GM18870 (cell line): Measurements from ENCODE around the gene DENND4C.
A peak's percentile ranks its signal among the peaks of the same experiment; 100 is the strongest.
"Not testable (repeated sequence)": the region's sequence is repeated elsewhere in the genome, so short reads cannot be mapped to it uniquely, and the experiment has no call there.

Experiments used
- ATAC-seq: cut with Tn5 transposase; IDR thresholded peaks from one replicate; pipeline ENCODE4 v1.9.1; 2021; ENCODE audit warnings: moderate library complexity; ENCODE audit not compliant: unreplicated experiment

The DENND4C gene

DNA sequence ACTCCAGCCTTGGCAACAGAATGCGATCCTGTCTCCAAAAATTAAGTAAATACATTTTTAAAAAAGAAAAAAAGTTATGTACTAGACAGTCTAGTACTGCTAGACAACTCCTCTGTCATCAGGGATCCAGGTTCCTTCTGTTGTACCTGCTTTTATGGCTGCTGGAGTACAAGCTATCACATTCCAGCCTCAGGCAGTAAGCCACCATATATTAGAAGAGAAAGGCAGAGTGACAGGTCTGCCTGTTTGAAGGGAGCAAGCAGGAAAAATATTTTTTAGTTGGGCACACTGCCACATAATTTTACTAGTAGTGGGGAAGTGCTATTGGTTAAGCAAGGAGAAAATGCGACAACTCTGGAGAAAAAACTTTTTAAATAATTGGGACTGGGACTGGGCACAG, 138.6 kb downstream of the DENND4C start:
- no peak for ATAC-seq

DNA sequence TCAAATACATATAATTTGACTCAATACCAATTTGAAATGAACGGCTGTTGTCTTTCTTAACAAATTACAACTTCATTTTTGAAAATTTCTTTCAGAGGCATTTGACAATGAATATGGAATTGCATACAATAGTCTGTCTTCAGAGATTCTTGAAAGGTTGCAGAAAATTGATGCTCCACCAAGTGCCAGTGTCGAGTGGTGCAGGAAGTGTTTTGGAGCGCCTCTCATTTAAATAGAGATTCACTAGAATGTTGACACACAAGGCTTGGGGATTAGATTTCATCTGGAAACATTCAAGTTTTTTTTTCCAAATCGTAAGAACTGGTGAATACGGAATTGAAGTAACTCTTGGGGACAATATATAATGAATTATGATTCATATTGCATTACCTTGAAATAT, 141.4 kb downstream of the DENND4C start:
- ATAC-seq = no peak

DNA sequence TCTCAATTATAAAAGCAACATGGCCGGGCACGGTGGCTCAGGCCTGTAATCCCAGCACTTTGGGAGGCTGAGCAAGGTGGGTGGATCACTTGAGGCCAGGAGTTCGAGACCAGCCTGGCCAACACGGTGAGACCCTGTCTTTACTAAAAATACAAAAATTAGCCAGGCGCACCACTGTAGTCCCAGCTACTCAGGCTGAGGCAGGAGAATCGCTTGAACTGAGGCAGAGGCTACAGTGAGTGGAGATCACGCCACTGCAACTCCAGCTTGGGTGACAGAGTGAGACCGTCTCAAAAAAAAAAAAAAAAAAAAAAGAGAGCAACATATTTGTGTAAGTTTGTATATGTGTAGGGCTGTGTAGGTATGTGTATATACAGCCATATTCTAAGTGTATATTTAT, 142.1 kb downstream of the DENND4C start:
- no peak for ATAC-seq

DNA sequence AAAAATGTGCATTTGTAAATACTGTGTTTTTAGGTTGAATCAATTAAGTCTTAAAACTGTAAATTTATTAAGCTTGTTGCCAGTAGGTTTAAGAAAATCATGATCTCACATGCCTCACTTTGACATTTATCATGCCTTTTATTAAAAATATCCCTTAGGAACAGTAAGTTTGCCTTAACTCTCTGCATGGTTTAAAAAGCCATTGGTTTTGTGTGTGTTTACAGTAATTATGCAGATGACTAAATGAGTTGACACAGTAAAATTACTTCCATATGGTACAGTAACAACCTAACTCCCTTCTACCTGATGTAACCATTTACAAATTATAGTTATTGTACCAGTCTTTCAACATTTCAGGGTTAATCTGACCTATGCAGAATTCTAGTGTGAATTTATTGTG, 143.0 kb downstream of the DENND4C start:
- no peak for ATAC-seq

DNA sequence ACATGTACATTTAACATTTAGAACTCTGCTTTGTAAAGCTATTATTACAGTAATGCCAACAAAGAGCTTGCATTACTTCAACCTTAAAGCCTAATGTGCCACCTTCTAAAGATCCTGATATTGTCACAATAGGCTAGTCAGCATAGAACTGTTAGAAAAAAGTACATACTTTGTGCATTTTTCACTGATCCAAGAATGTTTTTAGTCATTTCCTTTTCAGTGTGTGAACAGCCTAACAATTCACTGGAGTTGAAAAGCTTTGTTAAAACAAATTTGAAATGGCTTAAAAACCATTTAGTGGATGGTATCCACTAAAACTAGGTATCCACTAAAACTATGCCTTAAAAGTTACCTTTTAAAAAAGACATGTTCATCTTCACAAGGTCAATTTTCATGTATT, 145.0 kb downstream of the DENND4C start:
- ATAC-seq = no peak

DNA sequence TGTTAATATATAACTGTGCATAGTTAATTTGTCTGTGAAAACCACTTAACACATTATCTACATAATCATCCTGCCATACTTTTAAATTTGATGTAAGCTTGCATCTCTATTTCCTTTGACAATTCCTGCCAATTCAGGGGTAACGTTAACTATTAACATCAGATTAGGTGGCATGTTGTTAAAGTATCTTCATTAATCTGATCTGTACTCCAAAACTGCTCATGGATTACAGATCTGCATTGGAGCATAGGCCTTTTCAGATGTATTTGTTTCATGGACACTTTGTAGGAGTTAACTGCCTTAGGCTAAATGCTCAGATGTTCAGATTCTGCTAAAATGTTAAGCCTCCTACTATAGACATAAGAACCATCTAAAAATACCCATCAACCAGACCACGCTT, 146.4 kb downstream of the DENND4C start:
- ATAC-seq = no peak

DNA sequence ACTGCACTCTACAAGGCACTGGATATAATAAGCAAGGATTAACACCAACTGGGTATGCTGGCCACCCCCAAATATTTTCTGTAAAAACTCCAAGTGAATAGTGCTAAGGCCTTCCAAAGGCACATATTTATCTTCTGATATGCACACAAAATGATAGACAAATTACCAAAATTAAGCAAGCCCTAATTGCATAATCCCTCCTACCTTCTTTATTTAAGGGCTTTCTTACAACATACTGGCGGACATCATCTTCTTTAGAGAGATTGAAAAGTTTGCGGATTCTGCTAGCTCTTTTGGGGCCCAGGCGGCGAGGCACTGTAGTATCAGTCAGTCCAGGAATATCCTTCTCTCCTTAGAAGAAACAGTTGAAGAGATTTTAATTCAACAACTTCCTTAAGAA, 147.7 kb downstream of the DENND4C start:
- ATAC-seq = no peak

DNA sequence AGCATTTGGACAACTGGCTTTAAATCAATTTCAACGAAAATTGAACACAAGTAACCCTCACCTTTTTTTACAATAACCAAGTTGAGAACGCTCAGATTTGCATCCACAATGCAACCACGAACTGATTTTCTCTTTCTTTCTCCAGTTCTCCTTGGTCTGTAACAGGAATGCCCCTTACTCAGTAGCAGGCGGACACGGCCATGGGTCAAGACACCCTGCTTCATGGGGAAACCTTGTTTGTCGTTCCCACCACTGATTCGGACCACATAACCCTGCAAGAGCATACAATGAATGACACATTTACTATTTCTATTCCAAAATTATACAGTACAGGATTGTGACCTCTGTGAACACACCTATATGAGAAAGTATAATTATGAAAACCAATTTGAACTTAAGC, 148.2 kb downstream of the DENND4C start:
- ATAC-seq = no peak

DNA sequence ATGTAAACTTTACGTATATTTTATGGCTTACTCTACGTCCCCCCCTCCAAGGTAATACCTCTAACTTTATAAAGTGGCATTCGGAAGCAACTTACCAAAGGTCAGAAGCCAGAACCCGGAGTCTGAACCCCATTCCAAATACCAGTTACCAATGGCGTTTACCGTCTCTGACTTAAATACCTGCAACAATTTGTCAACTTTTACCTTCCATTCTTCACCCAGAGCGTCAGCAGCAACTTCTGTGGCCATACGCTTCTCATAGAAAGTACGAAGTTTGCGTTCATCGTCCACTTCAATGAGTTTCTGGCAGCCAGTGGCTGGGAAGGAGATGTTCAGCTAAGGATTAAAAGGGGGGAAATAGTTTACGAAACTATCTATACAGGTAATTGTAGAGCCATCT, 148.8 kb downstream of the DENND4C start:
- no peak for ATAC-seq

DNA sequence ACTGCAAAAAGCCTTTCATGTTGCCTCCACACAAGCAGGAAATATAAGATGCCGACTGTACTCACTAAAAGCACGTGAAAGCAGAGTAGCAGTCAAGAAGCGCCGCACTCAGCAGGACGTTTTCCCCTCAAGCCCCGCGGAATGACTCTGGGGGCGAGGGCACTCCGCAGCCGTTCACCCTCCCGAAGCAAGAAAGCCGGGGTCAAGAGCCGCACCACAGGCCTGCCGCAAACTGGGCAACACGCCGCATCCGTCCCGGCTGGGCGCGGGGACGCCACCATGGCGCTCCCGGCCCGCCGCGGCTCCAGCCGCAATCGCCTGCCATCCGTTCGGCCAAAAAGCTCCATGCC, 149.2 kb downstream of the DENND4C start:
- peak; percentile 12 for ATAC-seq

DNA sequence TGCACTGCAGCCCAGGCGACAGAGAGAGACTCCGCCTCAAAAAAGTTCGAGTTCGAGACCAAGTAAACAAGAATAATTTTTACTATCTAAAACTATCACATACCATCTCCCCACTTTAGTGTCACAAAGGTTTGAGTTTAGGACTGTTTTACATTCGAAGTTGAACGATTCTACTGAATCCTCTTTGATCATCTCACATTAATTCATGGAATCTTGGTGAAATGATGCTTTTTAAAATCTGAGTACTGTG, 150.3 kb downstream of the DENND4C start:
- ATAC-seq = no peak

DNA sequence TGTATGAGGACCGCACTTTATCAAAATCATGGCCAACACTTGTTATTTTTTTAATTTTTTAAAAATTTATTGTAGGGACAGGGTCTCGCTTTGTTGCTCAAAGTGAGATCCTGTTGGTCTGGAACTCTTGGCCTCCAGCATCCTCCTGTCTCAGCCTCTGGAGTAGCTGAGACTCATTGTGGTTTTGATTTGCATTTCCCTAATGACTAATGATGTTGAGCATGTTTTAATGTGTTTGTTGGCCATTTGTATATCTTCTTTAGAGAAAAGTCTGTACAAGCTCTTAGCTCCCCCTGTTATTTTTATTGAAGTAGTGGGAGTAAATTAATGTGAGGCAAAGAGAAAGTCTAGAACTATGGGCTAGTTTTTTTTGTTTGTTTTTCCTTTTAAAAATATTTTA, 151.2 kb downstream of the DENND4C start:
- ATAC-seq = no peak

DNA sequence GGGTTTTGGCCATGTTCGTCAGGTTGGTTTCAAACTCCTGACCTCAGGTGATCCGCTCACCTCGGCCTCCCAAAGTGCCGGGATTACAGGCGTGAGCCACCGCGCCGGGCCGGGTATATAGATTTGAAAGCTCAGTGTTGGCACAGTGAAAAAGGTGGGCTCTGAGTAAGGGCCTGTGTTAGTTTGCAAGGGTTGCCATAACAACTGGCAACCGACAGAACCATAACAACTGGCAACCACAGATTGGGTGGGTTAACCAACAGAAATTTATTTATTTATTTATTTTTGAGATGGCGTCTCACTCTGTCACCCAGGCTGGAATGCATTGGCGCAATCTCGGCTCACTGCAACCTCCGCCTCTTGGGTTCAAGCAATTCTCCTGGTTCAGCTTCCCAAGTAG, 154.7 kb downstream of the DENND4C start:
- ATAC-seq = not testable (repeated sequence)

DNA sequence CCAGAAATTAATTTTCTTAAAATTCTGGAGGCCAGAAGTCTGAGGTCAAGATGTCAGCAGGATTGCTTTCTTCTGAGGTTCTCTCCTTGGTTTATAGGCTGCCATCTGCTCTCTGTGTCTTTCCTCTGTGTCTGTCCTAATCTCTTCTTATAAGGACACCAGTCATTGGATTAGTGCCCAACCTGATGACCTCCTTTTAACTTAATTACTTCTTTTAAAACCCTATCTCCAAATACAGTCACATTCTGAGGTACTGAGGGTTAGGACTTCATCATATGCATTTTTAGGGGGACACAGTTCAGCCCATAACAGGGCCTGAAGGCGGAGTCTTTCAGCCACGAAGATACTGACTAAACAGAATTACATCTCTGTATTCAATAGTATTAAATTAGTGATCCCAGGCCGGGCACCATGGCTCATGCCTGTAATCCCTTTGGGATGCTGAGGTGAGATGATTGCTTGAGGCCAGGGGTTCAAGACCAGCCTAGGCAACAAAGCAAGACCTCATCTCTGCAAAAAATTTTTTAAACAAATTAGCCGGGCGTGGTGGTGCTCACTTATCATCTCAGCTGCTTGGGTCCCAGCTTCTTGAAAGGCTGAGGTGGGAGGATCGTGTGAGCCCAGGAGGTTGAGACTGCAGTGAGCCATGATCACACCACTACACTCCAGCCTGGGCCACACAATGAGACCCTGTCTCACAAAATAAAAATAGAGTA, 155.5 kb downstream of the DENND4C start:
- ATAC-seq = no peak

DNA sequence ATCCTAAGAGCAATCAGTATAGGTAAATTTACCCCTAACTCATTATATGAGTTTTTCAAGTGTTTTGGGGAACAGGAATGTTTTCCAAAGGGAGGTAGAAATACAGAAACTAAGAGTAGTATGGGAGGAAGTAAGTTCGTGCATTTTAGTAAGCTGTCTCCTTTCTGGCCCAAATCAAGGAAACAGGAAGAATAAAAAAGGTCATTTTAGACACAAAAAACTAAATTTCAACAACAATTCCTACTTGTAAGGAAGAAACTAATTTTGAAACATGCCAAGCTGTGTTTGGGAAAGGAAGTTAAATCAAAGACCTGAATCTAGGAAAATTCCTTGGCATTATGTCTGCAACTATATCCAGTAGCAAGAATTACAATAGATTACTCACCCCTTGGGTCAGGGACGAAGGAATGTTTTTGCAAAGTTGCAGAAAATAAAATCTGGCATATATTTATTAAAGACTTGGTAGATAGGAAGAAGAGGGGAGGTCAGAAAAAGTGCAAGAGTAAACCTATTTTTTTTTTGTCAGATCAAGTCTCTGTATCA, 156.1 kb downstream of the DENND4C start:
- ATAC-seq = no peak

DNA sequence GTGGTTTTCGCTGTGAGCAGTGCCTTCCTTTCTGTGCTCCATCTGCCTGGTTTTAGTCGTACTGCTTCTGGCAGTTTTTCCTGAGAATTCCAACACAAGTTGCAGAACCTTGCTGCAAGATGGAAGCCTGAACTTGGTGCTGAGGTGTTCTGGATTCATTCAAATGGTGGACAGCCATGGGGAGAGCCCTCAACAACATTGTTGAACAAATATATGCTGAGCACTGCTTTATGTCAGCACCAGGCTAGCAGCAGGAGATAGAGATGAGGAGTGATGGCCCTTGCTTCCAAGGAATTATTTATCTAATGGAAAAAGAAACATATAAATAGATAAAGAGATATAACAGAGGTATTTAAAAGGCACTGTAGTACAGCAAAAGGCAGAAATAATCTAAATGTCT, 156.8 kb downstream of the DENND4C start:
- ATAC-seq = no peak

DNA sequence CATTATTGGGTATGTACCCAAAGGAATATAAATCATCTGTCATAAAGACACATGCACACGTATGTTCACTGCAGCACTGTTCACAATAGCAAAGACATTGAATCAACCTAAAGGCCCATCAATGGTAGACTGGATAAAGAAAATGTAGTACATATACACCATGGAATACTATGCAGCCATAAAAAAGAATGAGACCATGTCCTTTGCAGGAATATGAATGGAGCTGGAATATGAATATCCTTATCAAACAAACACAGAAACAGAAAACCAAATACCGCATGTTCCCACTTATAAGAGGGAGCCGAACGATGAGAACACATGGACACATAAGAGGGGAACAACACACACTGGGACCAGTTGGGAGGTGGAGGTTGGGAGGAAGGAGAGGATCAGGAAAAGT, 159.0 kb downstream of the DENND4C start:
- not testable (repeated sequence) for ATAC-seq

DNA sequence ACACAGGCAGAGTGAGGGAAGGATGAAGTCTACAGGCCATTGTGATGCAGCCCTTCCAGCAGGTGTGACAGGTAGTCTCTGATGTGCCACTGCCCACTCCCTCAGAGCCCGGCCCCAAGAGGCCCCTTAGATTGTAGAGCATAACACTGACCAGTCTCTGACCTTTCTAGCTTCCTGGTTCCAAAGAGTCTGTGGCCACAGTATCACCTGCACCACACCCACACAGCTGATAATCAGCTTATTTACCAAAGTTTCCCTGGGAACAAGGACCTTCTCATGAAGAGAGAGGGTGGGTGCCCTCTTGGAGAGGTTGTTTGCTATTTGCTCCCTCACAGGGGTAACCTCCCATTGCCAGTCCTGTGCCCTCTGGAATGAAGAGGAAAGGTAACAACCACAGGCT, 167.4 kb downstream of the DENND4C start:
- no peak for ATAC-seq

DNA sequence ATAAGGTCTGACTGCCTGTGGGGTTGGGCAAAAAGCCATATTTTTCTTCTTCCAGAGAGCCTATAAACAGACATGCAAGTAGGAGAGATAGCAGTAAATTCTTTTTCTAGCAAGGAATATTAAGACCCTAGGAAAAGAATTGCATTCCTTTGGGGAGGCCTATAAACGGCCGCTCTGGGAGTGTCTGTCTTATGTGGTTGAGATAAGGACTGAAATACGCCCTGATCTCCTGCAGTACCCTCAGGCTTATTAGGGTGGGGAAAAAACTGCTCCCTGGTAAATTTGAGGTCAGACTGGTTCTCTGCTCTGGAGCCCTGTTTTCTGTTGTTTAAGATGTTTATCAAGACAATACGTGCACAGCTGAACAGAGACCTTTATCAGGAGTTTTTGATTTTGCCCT, 172.7 kb downstream of the DENND4C start:
- ATAC-seq = not testable (repeated sequence)

DNA sequence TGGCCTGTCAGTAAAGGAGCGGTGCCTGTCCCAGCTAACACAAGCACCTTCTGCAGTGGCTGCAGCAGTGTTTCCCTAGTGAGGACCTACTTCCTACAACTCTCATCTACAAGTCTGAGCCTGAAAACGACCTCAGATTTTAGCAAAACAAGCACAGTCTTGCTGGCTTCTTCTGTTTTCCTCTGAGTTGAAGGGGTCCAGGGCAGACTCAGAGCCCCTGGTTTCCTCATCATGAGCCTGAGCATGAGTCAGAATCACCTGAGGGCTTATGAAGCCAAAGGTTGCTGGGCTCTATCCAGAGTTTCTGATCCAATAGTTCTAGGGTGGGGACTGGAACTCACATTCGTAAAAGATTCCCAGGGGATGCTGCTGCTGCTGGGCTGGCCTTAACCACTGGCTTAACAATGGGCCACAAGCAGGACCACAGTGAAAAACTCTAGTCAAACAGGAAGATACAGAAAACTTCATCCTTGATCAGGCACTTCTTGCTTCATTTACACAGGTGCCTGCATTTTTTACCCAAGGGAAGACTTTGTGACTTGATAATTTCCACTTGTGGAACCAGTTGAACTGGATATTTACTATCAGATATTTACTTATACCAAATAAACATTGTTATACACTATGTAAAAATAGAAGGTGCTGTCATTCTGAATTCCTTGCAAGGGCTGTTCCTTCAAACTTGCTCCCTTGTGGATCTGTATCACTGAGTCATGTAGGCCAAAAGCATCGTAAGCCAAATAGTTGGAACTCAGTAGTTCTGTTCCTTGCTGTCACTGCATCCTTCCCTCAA, 174.0 kb downstream of the DENND4C start:
- ATAC-seq = no peak

DNA sequence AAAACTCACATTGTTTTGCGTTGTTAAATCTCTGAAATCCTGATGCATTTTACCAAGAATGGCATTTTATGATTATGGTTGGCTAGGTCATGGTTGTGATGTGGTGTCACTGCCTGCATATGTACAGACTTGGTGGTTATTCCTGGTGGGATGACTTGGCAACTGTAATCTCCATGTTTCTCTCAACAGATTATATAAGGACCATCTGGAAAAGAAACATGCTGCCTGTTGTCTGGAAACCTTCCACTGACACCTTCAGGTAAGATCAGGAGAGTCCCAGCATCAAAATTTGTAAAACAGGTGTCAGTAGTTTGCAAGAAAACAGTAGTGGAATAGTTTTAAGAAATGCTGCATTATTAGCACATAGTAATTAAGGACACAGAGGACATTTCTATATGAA, 175.3 kb downstream of the DENND4C start:
- no peak for ATAC-seq

DNA sequence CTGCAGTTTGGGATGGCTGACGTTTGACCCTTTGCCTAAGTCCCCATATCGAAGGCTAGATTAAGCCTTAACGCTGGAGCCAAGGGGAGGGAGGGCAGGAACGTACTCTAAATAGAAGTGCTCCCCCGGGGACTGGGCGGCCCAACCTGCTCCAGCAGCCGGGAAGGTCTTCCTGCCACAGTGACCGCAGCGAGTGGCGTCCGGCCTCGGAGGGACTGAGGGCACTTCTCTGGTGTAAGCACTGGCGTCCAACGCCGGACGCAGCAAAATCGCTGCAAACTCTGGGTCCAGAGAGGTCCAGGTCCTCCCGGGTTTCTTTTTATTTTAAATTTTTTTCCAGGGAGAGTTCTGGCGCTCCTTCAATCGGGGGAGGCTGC, 177.8 kb downstream of the DENND4C start:
- ATAC-seq = peak; percentile 8
